OCI-LY7 (cell line): ENCODE data around the gene GPR34. TPM values are rescaled to one million over a fixed set of nuclear protein-coding genes. Genes with fewer than 3 reads are reported as not detected.

ENCODE experiments used
- BruUV-seq: library from RNA; stranded (reverse); fragments of 400-500 nt; replicated peaks from 2 replicates; lab custom pipeline; 2021; lab: Mats Ljungman, UMichigan
- CTCF ChIA-PET: fragments of 300-600 bp; sonication (Branson Sonifier 250); formaldehyde crosslinking; loops from one replicate; lab custom pipeline; 2022; ENCODE audit warnings: antibody characterized with exemption; ENCODE audit not compliant: unreplicated experiment; lab: Charles Lee
- POLR2A ChIA-PET: fragments of 300-600 bp; sonication (Branson Sonifier 250); formaldehyde crosslinking; loops from one replicate; lab custom pipeline; 2022; ENCODE audit warnings: antibody characterized with exemption; lab: Charles Lee
- DNase-seq: peaks from one replicate; pipeline ENCODE4 v3.0.0-alpha.2; 2015; ENCODE audit warnings: low spot score
- H2AFZ ChIP-seq: fragments of 200-600 bp; sonication (generic), shearing (Covaris generic); 2 replicates; pipeline ENCODE4 v1.6.1; 2014; ENCODE audit warnings: mild to moderate bottlenecking, antibody characterized with exemption, low read length, moderate library complexity
- H3K27ac ChIP-seq: fragments of 200-600 bp; sonication (generic); 2 replicates; pipeline ENCODE4 v1.5.1; 2014; ENCODE audit warnings: mixed run types, low read depth, mild to moderate bottlenecking, moderate library complexity, low read length, inconsistent platforms; ENCODE audit not compliant: poor library complexity, severe bottlenecking
- H3K36me3 ChIP-seq: fragments of 200-600 bp; sonication (generic); 2 replicates; pipeline ENCODE4 v1.6.1; 2014; ENCODE audit warnings: mild to moderate bottlenecking, antibody characterized with exemption, low read length, moderate library complexity, mixed read lengths; ENCODE audit not compliant: insufficient read depth
- H3K4me1 ChIP-seq: fragments of 200-600 bp; sonication (generic); 2 replicates; pipeline ENCODE4 v1.5.1; 2014; ENCODE audit warnings: mild to moderate bottlenecking, low read length; ENCODE audit not compliant: insufficient read depth, poor library complexity, severe bottlenecking
- H3K4me2 ChIP-seq: fragments of 200-600 bp; sonication (generic); 2 replicates; pipeline ENCODE4 v1.6.1; 2014; ENCODE audit warnings: mild to moderate bottlenecking, low read length
- H3K4me3 ChIP-seq: fragments of 200-600 bp; sonication (generic); 2 replicates; pipeline ENCODE4 v1.5.1; 2014; ENCODE audit warnings: mild to moderate bottlenecking, low read depth, low read length; ENCODE audit not compliant: poor library complexity, severe bottlenecking
- H3K79me2 ChIP-seq: fragments of 200-600 bp; sonication (generic); 2 replicates; pipeline ENCODE4 v1.6.1; 2016; ENCODE audit warnings: low read depth, mild to moderate bottlenecking, low read length, moderate library complexity, mixed read lengths; ENCODE audit not compliant: insufficient read depth
- H3K9me2 ChIP-seq: fragments of 200-600 bp; sonication (generic); 2 replicates; pipeline ENCODE4 v1.6.1; 2016; ENCODE audit warnings: mild to moderate bottlenecking, low read length, mixed read lengths; ENCODE audit not compliant: insufficient read depth
- H3K9me3 ChIP-seq: fragments of 200-600 bp; sonication (generic); 2 replicates; pipeline ENCODE4 v1.6.1; 2014; ENCODE audit warnings: mild to moderate bottlenecking, mixed run types, low read length, mixed read lengths
- H4K20me1 ChIP-seq: fragments of 200-600 bp; sonication (generic); 2 replicates; pipeline ENCODE4 v1.6.1; 2014; ENCODE audit warnings: mild to moderate bottlenecking, antibody characterized with exemption, low read length, moderate library complexity, mixed read lengths; ENCODE audit not compliant: insufficient read depth
- CTCF ChIP-seq: fragments of 200-600 bp; sonication (generic); conservative IDR thresholded peaks from 2 replicates; pipeline ENCODE4 v1.5.1; 2014; ENCODE audit warnings: mild to moderate bottlenecking, antibody characterized with exemption, low read length, moderate library complexity, mixed read lengths
- EZH2phosphoT487 ChIP-seq: fragments of 200-600 bp; sonication (generic); IDR thresholded peaks from 2 replicates; pipeline ENCODE4 v1.6.1; 2018; ENCODE audit warnings: low read depth, borderline replicate concordance, mild to moderate bottlenecking, mixed run types, antibody characterized with exemption, low read length, moderate library complexity, mixed read lengths
- intact Hi-C: fragments of 100-400 bp; cut with micrococcal nuclease; formaldehyde crosslinking; loops from one replicate; pipeline ENCODE4 v1.10.0; 2022; ENCODE audit not compliant: unreplicated experiment
- total RNA-seq, 2 experiments: library from RNA; depleted of rRNA in 1 of 2; stranded (reverse); fragments of >200 nt in 1 of 2; shearing (Covaris generic) in 1 of 2; gene quantifications; 2 replicates each; pipeline ENCODE4 v1.2.3, GENCODE V29; 2014 to 2022

The GPR34 gene
- total RNA-seq, 2 experiments from 2014 or later, result not detected

GRCh38 chrX:41723826-41724225, 35.1 kb downstream of the GPR34 start, which contains the start of gene GPR82:
Gene GPR82, plus strand, starts transcription at chrX:41724181. Its CDS starts 2,846 bp downstream, at chrX:41727027.
- BruUV-seq, result no TSS peak

DNA sequence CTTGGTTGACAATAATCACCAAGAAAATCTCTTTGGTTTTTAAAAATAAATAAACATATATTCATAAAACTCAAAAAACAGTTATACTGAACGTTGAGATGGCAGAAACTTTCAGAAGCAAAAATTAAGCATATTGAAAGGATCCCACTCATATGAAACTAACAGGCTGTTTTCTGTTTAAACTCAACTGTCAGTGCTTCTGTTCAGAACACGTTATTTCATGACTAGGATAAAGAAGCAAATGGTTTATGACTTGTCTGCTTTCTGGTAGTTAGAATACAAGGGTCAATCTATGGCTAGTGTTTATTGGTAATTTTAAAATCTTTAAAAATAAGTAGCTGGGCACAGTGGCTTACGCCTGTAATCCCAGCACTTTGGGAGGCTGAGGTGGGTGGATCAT, 39.4 kb downstream of the GPR34 start:
- DNase-seq, result no peak
- Histone ChIP-seq H3K9me3 (no peaks in the 10 kb centered on the region), H3K4me3 (no peak overlapping the region), H3K79me2 (no peaks in the 10 kb centered on the region), H3K4me1 (peaks cover 56% of the 10 kb centered on the region), H2AFZ (no peak overlapping the region), H3K36me3 (no peaks in the 10 kb centered on the region; the same call in 1 of the 2 replicates), H4K20me1 (no peaks in the 10 kb centered on the region), H3K4me2 (no peak overlapping the region), H3K9me2 (no peaks in the 10 kb centered on the region), H3K27ac (no peak overlapping the region)
- ChIA-PET CTCF (no interaction called here), POLR2A (no interaction called here)
- intact Hi-C loops, result no loop called here
- TF ChIP-seq EZH2phosphoT487 (no peak), CTCF (no peak)
- no TSS peak for BruUV-seq

More at GRCh38 chrX:41723826-41724225, 35.1 kb downstream of the GPR34 start, which contains the start of gene GPR82:
- Histone ChIP-seq H2AFZ (no peak within 1 kb of the TSS), H3K4me1 (peaks cover 63% of the 10 kb centered on the region), H3K79me2 (no peaks in the 10 kb centered on the region), H3K9me2 (no peaks in the 10 kb centered on the region), H3K36me3 (peaks cover 31% of the 10 kb centered on the region), H3K4me2 (peak within 1 kb of the TSS; percentile 69), H4K20me1 (no peaks in the 10 kb centered on the region), H3K9me3 (peaks cover 6% of the 10 kb centered on the region; the same call in 1 of the 2 replicates), H3K4me3 (peak within 1 kb of the TSS; percentile 44), H3K27ac (peak within 1 kb of the TSS; percentile 79)
- ChIA-PET POLR2A (interaction anchor here (1.0 to 1.5 kb wide), 2 partner anchors 12 to 18 kb away, joined by 3 read pairs; no protein-coding TSS in a partner anchor), CTCF (no interaction called here)
- intact Hi-C loops, result no loop called here
- TF ChIP-seq EZH2phosphoT487 (no peak), CTCF (no peak)
- DNase-seq, result peak; percentile 64

- ChIA-PET CTCF (no interaction called here), POLR2A (interaction anchor here (1.3 kb wide), 1 partner anchor 10 kb away, joined by 4 read pairs; no protein-coding TSS in a partner anchor)
- Histone ChIP-seq H3K4me2 (no peak overlapping the region), H3K27ac (no peak overlapping the region), H2AFZ (no peak overlapping the region), H3K4me1 (peaks cover 50% of the 10 kb centered on the region), H3K9me3 (no peaks in the 10 kb centered on the region), H3K79me2 (no peaks in the 10 kb centered on the region), H4K20me1 (no peaks in the 10 kb centered on the region), H3K4me3 (no peak overlapping the region), H3K36me3 (no peaks in the 10 kb centered on the region; the same call in 1 of the 2 replicates), H3K9me2 (no peaks in the 10 kb centered on the region)
- intact Hi-C loops, result loop anchor here (5.0 kb wide), 1 partner anchor 398 kb away; the partner anchor contains the start of gene DDX3X
- TF ChIP-seq EZH2phosphoT487, result no peak
- no peak for DNase-seq
- no TSS peak for BruUV-seq
Observed at GRCh38 chrX:41730081-41730480, 41.3 kb downstream of the GPR34 start.
